Lower leg skin (tissue), 3 donors: Measurements from ENCODE around the gene MS4A4E.

Experiments
- CTCF ChIP-seq, 3 donors: fragments of 450-650 bp; IDR thresholded peaks; one replicate each; pipeline ENCODE4 v1.5.1; 2016; ENCODE audit warnings: antibody characterized with exemption in 3 of 3, mild to moderate bottlenecking in 3 of 3, moderate library complexity in 2 of 3
- POLR2A ChIP-seq, 2 donors: fragments of 450-650 bp; IDR thresholded peaks; one replicate each; pipeline ENCODE4 v1.6.1; 2016 to 2017; ENCODE audit warnings: antibody characterized with exemption in 2 of 2, mild to moderate bottlenecking in 1 of 2, moderate library complexity in 1 of 2

GRCh38 chr11:60159284-60159683 is 83.7 kb downstream of the MS4A4E start:
- no peak for TF ChIP-seq POLR2A (IDR thresholded peaks at IDR 0.05)
- no peak for TF ChIP-seq CTCF (IDR thresholded peaks at IDR 0.05)
